K562 (cell line): ENCODE measurements around the gene SNUPN. TPM values are rescaled to one million over a fixed set of nuclear protein-coding genes. Genes with fewer than 3 reads are reported as not detected.

Experiments
- BACH1 ChIP-seq: fragments of 200-800 bp; sonication (Bioruptor generic); IDR thresholded peaks from 2 replicates; pipeline ENCODE4 v1.6.1; 2016; ENCODE audit warnings: missing genetic modification characterization, missing compliant biosample characterization
- DIDO1 ChIP-seq: fragments of 450-650 bp; IDR thresholded peaks from 2 replicates; pipeline ENCODE4 v1.6.1; 2016; ENCODE audit warnings: low read depth, missing biosample characterization, missing genetic modification characterization
- DPF2 ChIP-seq: fragments of 450-650 bp; IDR thresholded peaks from 2 replicates; pipeline ENCODE4 v1.6.1; 2016
- E2F4 ChIP-seq: sonication (generic); formaldehyde crosslinking; IDR thresholded peaks from 2 replicates; pipeline ENCODE4 v1.8.0; 2022; ENCODE audit warnings: mild to moderate bottlenecking, low read depth, missing genetic modification reagents
- ELF2 ChIP-seq: fragments of 250-450 bp; sonication (Bioruptor Pico); IDR thresholded peaks from 2 replicates; pipeline ENCODE4 v1.5.0; 2021; ENCODE audit warnings: mild to moderate bottlenecking
- EP300 ChIP-seq: IDR thresholded peaks from 2 replicates; pipeline ENCODE4 v1.6.1; 2012; ENCODE audit warnings: low read length, improper control_type of control experiment
- FOXJ3 ChIP-seq: sonication (generic); formaldehyde crosslinking; IDR thresholded peaks from 2 replicates; pipeline ENCODE4 v1.4.0; 2020; ENCODE audit warnings: mild to moderate bottlenecking, missing genetic modification reagents
- HDAC1 ChIP-seq, 2 experiments: fragments of 450-650 bp; IDR thresholded peaks; 2 replicates each; pipeline ENCODE4 v1.6.1; 2016 to 2017; ENCODE audit warnings: inconsistent platforms in 1 of 2, mild to moderate bottlenecking in 1 of 2, moderate library complexity in 1 of 2
- HNRNPL ChIP-seq: fragments of 200-400 bp; formaldehyde crosslinking; IDR thresholded peaks from 2 replicates; pipeline ENCODE4 v1.6.1; 2017; ENCODE audit warnings: low read depth, mild to moderate bottlenecking, low read length
- JUN ChIP-seq, 2 experiments: sonication (generic) in 1 of 2; formaldehyde crosslinking in 1 of 2; IDR thresholded peaks; 2 replicates each; pipeline versions ENCODE4 v1.6.1 to v1.8.0; 2012 to 2022; ENCODE audit warnings: borderline replicate concordance in 2 of 2, mild to moderate bottlenecking in 2 of 2, improper control_type of control experiment in 1 of 2, low read depth in 1 of 2, low read length in 1 of 2, missing genetic modification reagents in 1 of 2
- POLR2B ChIP-seq: fragments of 450-650 bp; IDR thresholded peaks from 2 replicates; pipeline ENCODE4 v1.6.1; 2018; ENCODE audit warnings: low read depth; ENCODE audit not compliant: partially characterized antibody
- TBP ChIP-seq: optimal IDR thresholded peaks from 2 replicates; pipeline ENCODE3; 2011; ENCODE audit warnings: low read depth, low read length, improper control_type of control experiment
- ZBTB40 ChIP-seq, 2 experiments: fragments of 450-650 bp in 1 of 2; sonication (generic) in 1 of 2; formaldehyde crosslinking in 1 of 2; IDR thresholded peaks; 2 replicates each; pipeline versions ENCODE4 v1.7.1 to v1.9.0; 2016 to 2022; ENCODE audit warnings: inconsistent platforms in 1 of 2, mild to moderate bottlenecking in 1 of 2, missing genetic modification reagents in 1 of 2
- ZKSCAN3 ChIP-seq: fragments of 250-450 bp; sonication (Bioruptor Pico); IDR thresholded peaks from 2 replicates; pipeline ENCODE4 v1.4.0; 2020
- ZNF143 ChIP-seq: sonication (generic); formaldehyde crosslinking; IDR thresholded peaks from 2 replicates; pipeline ENCODE4 v1.9.0; 2022; ENCODE audit warnings: mild to moderate bottlenecking, missing genetic modification reagents
- ZNF354B ChIP-seq: fragments of 250-450 bp; sonication (Bioruptor Pico); IDR thresholded peaks from 2 replicates; pipeline ENCODE4 v1.4.0; 2020
- ZNF644 ChIP-seq: fragments of 200-800 bp; sonication (Bioruptor generic); IDR thresholded peaks from 2 replicates; pipeline ENCODE4 v1.6.1; 2016; ENCODE audit warnings: low read depth, missing genetic modification characterization, missing compliant biosample characterization
- polyA plus RNA-seq, 8 experiments: library from polyadenylated mRNA; depleted of rRNA in 4 of 8; stranded (reverse) in 5 of 8; unstranded in 3 of 8; fragments of >200 nt; fragmentation: Nextera tagmentation in 2 of 8; fragmentation: Illumina TruSeq in 1 of 8; extraction: Ambion mirVana in 2 of 8; extraction: Trizol in 1 of 8; gene quantifications; 2 replicates each; pipeline versions ENCODE4 v1.2.1 to v1.2.3, GENCODE V29; 2011 to 2014; ENCODE audit warnings: inconsistent platforms in 1 of 8, missing spikeins in 1 of 8
- total RNA-seq, 7 experiments: library from RNA; depleted of rRNA in 6 of 7; stranded (reverse); fragments of >200 nt in 6 of 7; fragmentation: Illumina TruSeq in 2 of 7; extraction: Trizol in 2 of 7; gene quantifications; 2 replicates each; pipeline versions ENCODE4 v1.2.1 to v1.2.3, GENCODE V29; 2011 to 2021; ENCODE audit warnings: low replicate concordance in 1 of 7

The SNUPN gene
- total and polyA plus RNA-seq, 9 of the 15 experiments (the other 6 are each of a cell fraction or from before 2014, with no cell fraction given): 32.2 to 78.3 (median 40.0) TPM

DNA sequence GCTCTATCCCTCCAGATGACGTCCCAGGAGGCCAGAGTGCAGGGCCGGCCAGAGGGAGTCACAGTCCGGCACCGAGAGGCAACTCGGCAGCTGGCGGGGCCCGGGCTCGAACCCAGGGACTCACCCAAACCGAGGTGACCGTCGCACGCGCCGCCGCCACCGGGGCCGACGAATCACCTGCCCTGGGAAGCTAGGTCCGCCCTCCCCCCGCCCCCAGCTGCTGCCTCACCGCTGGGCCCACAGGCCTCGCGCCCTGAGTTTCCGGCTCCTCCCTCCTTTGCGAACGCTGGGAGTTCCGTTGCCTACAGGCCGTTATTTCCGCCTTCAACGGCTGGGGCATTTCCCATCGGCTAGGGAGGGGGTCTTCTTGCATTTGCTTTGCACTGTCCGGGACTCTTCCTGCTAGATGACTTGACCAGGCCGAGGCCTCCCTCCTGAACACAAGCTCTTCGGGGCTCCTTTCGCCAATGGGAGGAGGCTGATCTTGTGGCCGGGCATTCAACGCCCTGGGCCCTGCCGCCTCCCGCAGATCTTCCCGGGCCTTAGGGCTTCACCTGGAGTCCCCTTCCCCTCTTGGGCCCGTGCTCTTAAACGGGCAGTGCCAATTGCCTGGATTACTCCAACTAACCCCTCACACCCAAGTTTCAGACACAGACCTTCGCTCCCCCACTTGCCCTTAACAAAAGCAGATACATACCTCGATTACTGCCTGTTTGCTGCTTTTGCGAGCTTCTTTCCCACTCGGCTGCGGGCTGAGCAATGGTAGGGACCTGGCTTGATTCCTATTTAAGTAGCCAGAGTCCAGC is at the start of gene SNUPN (continued):
- TF ChIP-seq E2F4 (CRISPR knock-in tag) (no peak), ZNF143 (CRISPR knock-in tag) (no peak), FOXJ3 (CRISPR knock-in tag) (no peak), ZNF644 (no peak), HDAC1 (IDR thresholded peaks at IDR 0.05) (peak in 1 of 2 experiments; percentile 43; a peak in 2 of 4 replicates), ZKSCAN3 (CRISPR knock-in tag) (no peak), TBP (peak; percentile 78), ELF2 (CRISPR knock-in tag) (peak; percentile 84), EP300 (peak; percentile 77; the same call in 1 of the 2 replicates), HNRNPL (0 out of 2 replicates have a peak, but pooled peaks have one; percentile 15), BACH1 (tag) (no peak), JUN (IDR thresholded peaks at IDR 0.05; ENCODE audit: borderline replicate concordance, low read depth, low read length) (peak; percentile 17; the same call in 1 of the 2 replicates), JUN (CRISPR knock-in tag; IDR thresholded peaks at IDR 0.05; ENCODE audit: borderline replicate concordance) (0 out of 2 replicates have a peak, but pooled peaks have one; percentile 16), ZNF354B (CRISPR knock-in tag) (no peak), DIDO1 (tag) (no peak), ZBTB40 (IDR thresholded peaks at IDR 0.05) (peak; percentile 86), ZBTB40 (CRISPR knock-in tag; IDR thresholded peaks at IDR 0.05) (no peak), DPF2 (0 out of 2 replicates have a peak, but pooled peaks have one; percentile 29), POLR2B (peak; percentile 85)
